Fibroblast of the aortic adventitia (primary cell): ENCODE data around the gene DIO3. TPM values are rescaled to one million over a fixed set of nuclear protein-coding genes. Genes with fewer than 3 reads are reported as not detected.

Source experiments
- DNase-seq: peaks from one replicate; pipeline ENCODE4 v3.0.0-alpha.2; 2010; ENCODE audit warnings: low read depth
- H3K4me3 ChIP-seq: 2 replicates; pipeline ENCODE4 v1.5.1; 2011; ENCODE audit warnings: low read depth, mild to moderate bottlenecking, control low read depth, low read length, moderate library complexity
- CTCF ChIP-seq: IDR thresholded peaks from 2 replicates; pipeline ENCODE4 v1.5.1; 2011; ENCODE audit warnings: mild to moderate bottlenecking, low read length, control low read depth, inconsistent platforms; ENCODE audit not compliant: insufficient read depth
- total RNA-seq: library from RNA; depleted of rRNA; stranded (reverse); fragments of >200 nt; gene quantifications from 2 replicates; pipeline ENCODE4 v1.2.3, GENCODE V29; 2012; ENCODE audit warnings: low replicate concordance

Gene DIO3
- total RNA-seq, 1 donor, result not detected

GRCh38 chr14:101573289-101573688 lies 12.0 kb downstream of the DIO3 start:
- no peak for TF ChIP-seq CTCF
- DNase-seq, result no peak
- H3K4me3 ChIP-seq, result no peak overlapping the region

- TF ChIP-seq CTCF, result no peak
- DNase-seq, result no peak
- no peak overlapping the region for H3K4me3 ChIP-seq
Measured at GRCh38 chr14:101575581-101575980, 14.3 kb downstream of the DIO3 start.

GRCh38 chr14:101577221-101577909 lies 16.1 kb downstream of the DIO3 start:
- no peak for TF ChIP-seq CTCF
- DNase-seq, result no peak
- H3K4me3 ChIP-seq, result no peak overlapping the region

GRCh38 chr14:101578489-101578888 lies 17.2 kb downstream of the DIO3 start:
- no peak overlapping the region for H3K4me3 ChIP-seq
- DNase-seq, result no peak
- no peak for TF ChIP-seq CTCF

GRCh38 chr14:101579372-101580080 lies 18.2 kb downstream of the DIO3 start:
- no peak for TF ChIP-seq CTCF
- no peak overlapping the region for H3K4me3 ChIP-seq
- no peak for DNase-seq

GRCh38 chr14:101581806-101582205 lies 20.5 kb downstream of the DIO3 start:
- no peak for TF ChIP-seq CTCF
- DNase-seq, result no peak
- H3K4me3 ChIP-seq, result no peak overlapping the region

- DNase-seq, result no peak
- no peak for TF ChIP-seq CTCF
- H3K4me3 ChIP-seq, result no peak overlapping the region
Measured at GRCh38 chr14:101582294-101582693, 21.0 kb downstream of the DIO3 start.
